Trophoblast cell (in vitro differentiated cells and primary cell): ENCODE data around the gene GPR31.

ENCODE experiments used
- DNase-seq, 2 donors: peaks; one replicate each; pipeline ENCODE4 v3.0.0-alpha.2; 2016
- H2AFZ ChIP-seq: 2 replicates; pipeline ENCODE4 v1.6.1; 2013; ENCODE audit warnings: low read length, moderate library complexity, mild to moderate bottlenecking; ENCODE audit not compliant: insufficient read depth, poor library complexity
- H2AK5ac ChIP-seq: 2 replicates; pipeline ENCODE4 v1.6.1; 2013; ENCODE audit warnings: mild to moderate bottlenecking, low read length
- H2BK120ac ChIP-seq: 2 replicates; pipeline ENCODE4 v1.6.1; 2013; ENCODE audit warnings: low read length, mild to moderate bottlenecking, moderate library complexity; ENCODE audit not compliant: insufficient read depth, poor library complexity
- H2BK12ac ChIP-seq: 2 replicates; pipeline ENCODE4 v1.6.1; 2013; ENCODE audit warnings: mild to moderate bottlenecking, low read length, moderate library complexity
- H2BK5ac ChIP-seq: 2 replicates; pipeline ENCODE4 v1.6.1; 2013; ENCODE audit warnings: low read length, low read depth, moderate library complexity, mild to moderate bottlenecking; ENCODE audit not compliant: poor library complexity
- H3K14ac ChIP-seq: 2 replicates; pipeline ENCODE4 v1.6.1; 2013; ENCODE audit warnings: mild to moderate bottlenecking, low read length
- H3K18ac ChIP-seq: 2 replicates; pipeline ENCODE4 v1.6.1; 2013; ENCODE audit warnings: mild to moderate bottlenecking, low read length
- H3K23ac ChIP-seq: 2 replicates; pipeline ENCODE4 v1.6.1; 2013; ENCODE audit warnings: low read length
- H3K27ac ChIP-seq: 2 replicates; pipeline ENCODE4 v1.5.1; 2013; ENCODE audit warnings: low read depth, mild to moderate bottlenecking, inconsistent platforms, low read length, moderate library complexity
- H3K27me3 ChIP-seq: 2 replicates; pipeline ENCODE4 v1.6.1; 2013; ENCODE audit warnings: inconsistent platforms, mild to moderate bottlenecking, low read length, moderate library complexity; ENCODE audit not compliant: insufficient read depth
- H3K36me3 ChIP-seq, 2 experiments: 1 replicate in 1 of 2; 2 replicates in 1 of 2; pipeline ENCODE4 v1.6.1; 2013; ENCODE audit warnings: low read length in 2 of 2, mild to moderate bottlenecking in 2 of 2, moderate library complexity in 1 of 2; ENCODE audit not compliant: insufficient read depth in 2 of 2, control insufficient read depth in 1 of 2
- H3K4ac ChIP-seq: 2 replicates; pipeline ENCODE4 v1.6.1; 2013; ENCODE audit warnings: low read depth, mild to moderate bottlenecking, low read length, moderate library complexity
- H3K4me1 ChIP-seq, 2 experiments: 1 replicate in 1 of 2; 2 replicates in 1 of 2; pipeline ENCODE4 v1.6.1; 2013; ENCODE audit warnings: low read length in 2 of 2, mild to moderate bottlenecking in 2 of 2, moderate library complexity in 1 of 2; ENCODE audit not compliant: insufficient read depth in 2 of 2, control insufficient read depth in 1 of 2
- H3K4me2 ChIP-seq: 2 replicates; pipeline ENCODE4 v1.6.1; 2013; ENCODE audit warnings: inconsistent platforms, mild to moderate bottlenecking, low read length, moderate library complexity
- H3K4me3 ChIP-seq: 2 replicates; pipeline ENCODE4 v1.5.1; 2013; ENCODE audit warnings: mild to moderate bottlenecking, low read depth, low read length, inconsistent platforms
- H3K79me1 ChIP-seq: one replicate; pipeline ENCODE4 v1.6.1; 2013; ENCODE audit warnings: low read length
- H3K79me2 ChIP-seq: 2 replicates; pipeline ENCODE4 v1.6.1; 2013; ENCODE audit warnings: low read length, mild to moderate bottlenecking; ENCODE audit not compliant: control insufficient read depth, insufficient read depth, poor library complexity
- H3K9ac ChIP-seq: 2 replicates; pipeline ENCODE4 v1.6.1; 2013; ENCODE audit warnings: mild to moderate bottlenecking, low read length
- H3K9me3 ChIP-seq: 2 replicates; pipeline ENCODE4 v1.6.1; 2013; ENCODE audit warnings: low read depth, mild to moderate bottlenecking, control low read depth, inconsistent platforms, low read length; ENCODE audit not compliant: insufficient read depth
- H4K12ac ChIP-seq: 2 replicates; pipeline ENCODE4 v1.6.1; 2013; ENCODE audit warnings: low read depth, mild to moderate bottlenecking, low read length, moderate library complexity
- H4K8ac ChIP-seq: 2 replicates; pipeline ENCODE4 v1.6.1; 2013; ENCODE audit warnings: low read depth, mild to moderate bottlenecking, low read length, moderate library complexity
- H4K91ac ChIP-seq: one replicate; pipeline ENCODE4 v1.6.1; 2013; ENCODE audit warnings: low read depth, mild to moderate bottlenecking, low read length, moderate library complexity
- WGBS: extraction: QIAGEN DNeasy Blood & Tissue Kit; methylation state at CpG from one replicate; pipeline ENCODE4 v1.1.7; 2013; ENCODE audit warnings: missing lambda C conversion rate; ENCODE audit not compliant: insufficient read length, insufficient coverage; ENCODE audit errors: extremely low coverage; 5-methylcytosine and 5-hydroxymethylcytosine counted together

The GPR31 gene

DNA sequence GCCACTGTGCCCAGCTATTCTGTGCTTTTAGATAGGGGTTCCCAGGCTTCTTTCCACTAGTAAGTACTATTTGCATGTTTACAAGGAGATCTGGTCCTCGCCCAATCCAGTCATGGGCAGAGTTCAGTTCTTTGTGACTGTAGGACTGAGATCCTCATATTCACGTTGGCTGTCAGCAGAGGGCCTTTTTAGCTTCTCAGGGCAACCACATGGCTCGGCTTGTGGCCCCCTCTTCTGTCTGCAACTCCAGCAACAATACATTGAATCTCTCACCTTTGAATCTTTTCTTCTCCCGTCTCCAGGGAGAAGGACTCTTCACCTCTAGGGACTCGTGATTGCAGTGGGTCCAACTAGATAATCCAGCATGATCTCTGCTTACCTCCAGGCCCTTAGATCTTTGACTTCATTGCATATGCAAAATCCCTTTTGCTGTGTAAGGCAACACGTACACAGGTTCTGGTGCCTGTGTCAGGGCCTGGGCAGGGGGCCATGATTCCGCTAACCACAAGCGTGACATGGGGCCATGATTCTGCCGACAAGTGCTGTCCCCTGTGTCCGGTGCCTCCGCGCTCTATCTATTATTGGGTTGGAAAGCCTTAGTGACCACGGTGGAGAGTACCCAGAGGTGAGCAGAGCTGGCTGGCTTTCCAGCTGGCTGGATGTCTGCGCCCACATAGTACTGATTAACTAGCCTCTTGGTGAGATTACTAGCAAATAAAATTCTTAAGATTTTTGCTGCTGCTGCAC, 29.8 kb downstream of the GPR31 start:
- H3K27me3 ChIP-seq = no peaks in the 10 kb centered on the region
- no peak overlapping the region for H4K8ac ChIP-seq
- H4K12ac ChIP-seq = no peak overlapping the region
- H2BK5ac ChIP-seq = no peak overlapping the region
- no peak overlapping the region for H3K4me2 ChIP-seq
- no peak overlapping the region for H3K4ac ChIP-seq
- H4K91ac ChIP-seq = no peak overlapping the region
- H2AK5ac ChIP-seq = no peak overlapping the region
- no peaks in the 10 kb centered on the region for H3K79me2 ChIP-seq
- no peak for DNase-seq
- no peaks in the 10 kb centered on the region for H3K36me3 ChIP-seq
- no CpG with 5 or more reads among the region's 14 CpGs for WGBS
- no peak overlapping the region for H3K4me3 ChIP-seq
- H3K23ac ChIP-seq = no peak overlapping the region
- no peak overlapping the region for H3K14ac ChIP-seq
- H2AFZ ChIP-seq = no peak overlapping the region
- no peak overlapping the region for H3K18ac ChIP-seq
- H3K9ac ChIP-seq = no peak overlapping the region
- H3K4me1 ChIP-seq = no peaks in the 10 kb centered on the region
- no peak overlapping the region for H2BK12ac ChIP-seq
- no peak overlapping the region for H3K27ac ChIP-seq
- no peaks in the 10 kb centered on the region for H3K9me3 ChIP-seq
- H2BK120ac ChIP-seq = no peak overlapping the region
- no peaks in the 10 kb centered on the region for H3K79me1 ChIP-seq

DNA sequence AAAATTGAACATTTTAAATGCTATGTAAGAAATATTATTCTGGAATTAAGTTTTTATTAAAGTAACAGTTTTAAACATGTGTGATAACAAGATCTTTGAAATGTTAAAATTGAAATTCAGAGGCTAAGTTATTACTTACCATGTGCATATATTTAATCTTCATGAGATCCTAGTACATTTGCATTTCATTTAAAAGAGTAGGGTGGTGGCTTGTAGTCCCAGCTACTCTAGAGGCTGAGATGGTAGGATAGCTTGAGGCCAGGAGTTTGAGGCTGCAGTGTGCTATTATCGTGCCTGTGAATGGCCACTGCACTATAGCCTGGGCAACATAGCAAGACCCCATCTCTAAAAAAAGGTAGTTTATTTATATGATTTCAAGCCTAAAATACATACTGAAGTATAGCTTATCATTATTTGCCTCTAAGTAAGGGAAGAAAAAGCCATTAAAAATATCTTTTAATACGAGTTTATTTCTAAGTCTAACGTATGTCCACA, 31.9 kb downstream of the GPR31 start:
- no CpG with 5 or more reads among the region's 3 CpGs for WGBS
- Histone ChIP-seq H4K12ac (no peak overlapping the region), H2BK5ac (no peak overlapping the region), H3K27me3 (no peaks in the 10 kb centered on the region), H3K36me3 (no peaks in the 10 kb centered on the region), H3K14ac (no peak overlapping the region), H3K9ac (no peak overlapping the region), H3K4me1 (no peaks in the 10 kb centered on the region), H3K4ac (no peak overlapping the region), H3K79me1 (no peaks in the 10 kb centered on the region), H2AFZ (no peak overlapping the region), H3K9me3 (no peaks in the 10 kb centered on the region), H2BK12ac (no peak overlapping the region), H3K23ac (no peak overlapping the region), H3K79me2 (no peaks in the 10 kb centered on the region), H3K4me2 (no peak overlapping the region), H3K27ac (no peak overlapping the region), H3K18ac (no peak overlapping the region), H3K4me3 (no peak overlapping the region), H2AK5ac (no peak overlapping the region), H2BK120ac (no peak overlapping the region), H4K91ac (no peak overlapping the region), H4K8ac (no peak overlapping the region)
- no peak for DNase-seq

DNA sequence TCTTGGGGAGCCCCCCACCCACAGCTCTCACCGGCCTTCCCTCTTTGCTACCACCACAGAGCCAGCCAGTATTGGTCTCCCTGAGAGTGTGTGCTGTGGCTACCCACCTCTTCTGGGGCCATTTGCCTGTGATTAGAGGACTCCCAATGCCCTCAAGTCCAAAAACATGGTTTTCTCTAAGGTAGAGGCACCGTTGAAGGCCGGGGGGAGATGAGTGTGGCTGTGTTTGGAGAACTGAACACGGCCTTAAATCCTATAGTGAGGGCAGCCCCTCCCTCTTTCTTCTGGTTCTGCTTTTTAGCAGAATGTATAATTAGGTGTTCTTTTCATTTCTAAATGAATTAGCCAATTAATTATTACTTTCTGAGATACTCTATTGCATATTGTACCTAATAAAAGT, 32.4 kb downstream of the GPR31 start:
- H3K4ac ChIP-seq = no peak overlapping the region
- no peak overlapping the region for H3K23ac ChIP-seq
- H2BK120ac ChIP-seq = no peak overlapping the region
- no peak overlapping the region for H4K8ac ChIP-seq
- no peak overlapping the region for H2BK12ac ChIP-seq
- H3K9ac ChIP-seq = no peak overlapping the region
- no peak overlapping the region for H3K4me3 ChIP-seq
- DNase-seq = no peak
- no peaks in the 10 kb centered on the region for H3K36me3 ChIP-seq
- no peak overlapping the region for H2AFZ ChIP-seq
- H3K18ac ChIP-seq = no peak overlapping the region
- no CpG with 5 or more reads among the region's 4 CpGs for WGBS
- H3K9me3 ChIP-seq = no peaks in the 10 kb centered on the region
- H3K4me2 ChIP-seq = no peak overlapping the region
- no peak overlapping the region for H2BK5ac ChIP-seq
- H4K12ac ChIP-seq = no peak overlapping the region
- no peaks in the 10 kb centered on the region for H3K4me1 ChIP-seq
- H3K79me1 ChIP-seq = no peaks in the 10 kb centered on the region
- no peak overlapping the region for H3K14ac ChIP-seq
- no peaks in the 10 kb centered on the region for H3K27me3 ChIP-seq
- no peaks in the 10 kb centered on the region for H3K79me2 ChIP-seq
- no peak overlapping the region for H4K91ac ChIP-seq
- H3K27ac ChIP-seq = no peak overlapping the region
- no peak overlapping the region for H2AK5ac ChIP-seq

DNA sequence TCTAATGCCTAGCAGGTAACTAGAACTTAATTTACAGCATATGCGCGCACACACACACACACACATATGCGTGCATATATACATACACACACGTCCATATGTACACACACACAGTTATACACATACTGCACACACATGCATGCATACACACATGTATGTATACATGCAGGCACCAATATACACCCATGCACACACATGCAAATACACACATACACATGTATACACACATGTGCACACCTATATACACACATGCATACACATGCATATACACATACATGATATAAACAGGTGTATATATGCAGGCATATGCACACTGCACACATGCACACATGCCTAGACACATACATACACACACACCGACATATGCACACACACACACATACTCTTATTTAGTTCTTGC, 33.0 kb downstream of the GPR31 start:
- Histone ChIP-seq H3K18ac (no peak overlapping the region), H3K4me2 (no peak overlapping the region), H3K4me3 (no peak overlapping the region), H3K4me1 (no peaks in the 10 kb centered on the region), H3K23ac (no peak overlapping the region), H3K27ac (no peak overlapping the region), H2BK5ac (no peak overlapping the region), H3K36me3 (no peaks in the 10 kb centered on the region), H2AK5ac (no peak overlapping the region), H2BK12ac (no peak overlapping the region), H3K9me3 (peaks cover 2% of the 10 kb centered on the region), H3K4ac (no peak overlapping the region), H3K9ac (no peak overlapping the region), H3K79me2 (no peaks in the 10 kb centered on the region), H2AFZ (no peak overlapping the region), H3K27me3 (no peaks in the 10 kb centered on the region), H4K91ac (no peak overlapping the region), H3K14ac (no peak overlapping the region), H2BK120ac (no peak overlapping the region), H3K79me1 (no peaks in the 10 kb centered on the region), H4K8ac (no peak overlapping the region), H4K12ac (no peak overlapping the region)
- no peak for DNase-seq
- no CpG with 5 or more reads among the region's 5 CpGs for WGBS
